Thoracic aorta (tissue), 2 donors: ENCODE data around the gene RCAN3. TPM values are rescaled to one million over a fixed set of nuclear protein-coding genes. Genes with fewer than 3 reads are reported as not detected.
"Not testable (repeated sequence)": the region's sequence is repeated elsewhere in the genome, so short reads cannot be mapped to it uniquely, and the experiment has no call there.

Experiments used
- ATAC-seq: fragments of 150-250 bp; one replicate; pipeline ENCODE4 v1.8.0; 2017; ENCODE audit warnings: low read depth; ENCODE audit not compliant: insufficient number of reproducible peaks, low FRiP score
- DNase-seq: peaks from one replicate; pipeline ENCODE4 v3.0.0-alpha.2; 2020; ENCODE audit warnings: low spot score
- H3K27ac ChIP-seq, 2 donors: fragments of 200-600 bp; sonication (generic); 1 replicate in 1 of 2; 2 replicates in 1 of 2; pipeline ENCODE4 v1.5.1; 2016; ENCODE audit warnings: mild to moderate bottlenecking in 2 of 2, moderate library complexity in 2 of 2
- H3K27me3 ChIP-seq: fragments of 200-600 bp; sonication (generic); replicated peaks from 2 replicates; pipeline ENCODE4 v1.6.0; 2016; ENCODE audit warnings: mild to moderate bottlenecking; ENCODE audit not compliant: insufficient read depth
- H3K36me3 ChIP-seq: fragments of 200-600 bp; sonication (generic); one replicate; pipeline ENCODE4 v1.5.1; 2016
- H3K4me1 ChIP-seq, 2 donors: fragments of 200-600 bp; sonication (generic); 1 replicate in 1 of 2; 2 replicates in 1 of 2; pipeline versions ENCODE4 v1.5.1 to v1.6.0; 2016; ENCODE audit warnings: low read depth in 2 of 2, mild to moderate bottlenecking in 1 of 2; ENCODE audit not compliant: control insufficient read depth in 1 of 2
- H3K4me3 ChIP-seq: fragments of 200-600 bp; sonication (generic); 2 replicates; pipeline ENCODE4 v1.5.1; 2016; ENCODE audit warnings: mild to moderate bottlenecking
- H3K9me3 ChIP-seq: fragments of 200-600 bp; sonication (generic); 2 replicates; pipeline ENCODE4 v1.5.1; 2016
- total RNA-seq, 2 donors: library from RNA; depleted of rRNA; stranded (reverse); fragments of >200 nt; gene quantifications; one replicate each; pipeline versions ENCODE4 v1.1.0 to v1.2.3, GENCODE V29; 2016
- TF ChIP-seq, protein P1 (sequence below): fragments of 200-600 bp; sonication (generic); IDR thresholded peaks from one replicate; pipeline ENCODE4 v1.5.1; 2019; ENCODE audit warnings: antibody characterized with exemption

RCAN3 gene
- total RNA-seq, 2 donors from 2014 or later = 2.6 to 7.3 TPM

- Histone ChIP-seq H3K36me3 (peaks cover 11% of the 10 kb centered on the region), H3K27me3 (no peaks in the 10 kb centered on the region), H3K27ac (no peak overlapping the region), H3K4me3 (no peak overlapping the region), H3K9me3 (no peaks in the 10 kb centered on the region), H3K4me1 (no peaks in the 10 kb centered on the region)
- ATAC-seq = no peak
- TF ChIP-seq, protein P1, sequence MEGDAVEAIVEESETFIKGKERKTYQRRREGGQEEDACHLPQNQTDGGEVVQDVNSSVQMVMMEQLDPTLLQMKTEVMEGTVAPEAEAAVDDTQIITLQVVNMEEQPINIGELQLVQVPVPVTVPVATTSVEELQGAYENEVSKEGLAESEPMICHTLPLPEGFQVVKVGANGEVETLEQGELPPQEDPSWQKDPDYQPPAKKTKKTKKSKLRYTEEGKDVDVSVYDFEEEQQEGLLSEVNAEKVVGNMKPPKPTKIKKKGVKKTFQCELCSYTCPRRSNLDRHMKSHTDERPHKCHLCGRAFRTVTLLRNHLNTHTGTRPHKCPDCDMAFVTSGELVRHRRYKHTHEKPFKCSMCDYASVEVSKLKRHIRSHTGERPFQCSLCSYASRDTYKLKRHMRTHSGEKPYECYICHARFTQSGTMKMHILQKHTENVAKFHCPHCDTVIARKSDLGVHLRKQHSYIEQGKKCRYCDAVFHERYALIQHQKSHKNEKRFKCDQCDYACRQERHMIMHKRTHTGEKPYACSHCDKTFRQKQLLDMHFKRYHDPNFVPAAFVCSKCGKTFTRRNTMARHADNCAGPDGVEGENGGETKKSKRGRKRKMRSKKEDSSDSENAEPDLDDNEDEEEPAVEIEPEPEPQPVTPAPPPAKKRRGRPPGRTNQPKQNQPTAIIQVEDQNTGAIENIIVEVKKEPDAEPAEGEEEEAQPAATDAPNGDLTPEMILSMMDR = no peak
- no peak for DNase-seq
Measured at GRCh38 chr1:24459551-24460266, 42.9 kb upstream of the RCAN3 start.

GRCh38 chr1:24462128-24462527 is 40.5 kb upstream of the RCAN3 start:
- H3K4me3 ChIP-seq, ATAC-seq, H3K27me3 ChIP-seq, H3K9me3 ChIP-seq, H3K27ac ChIP-seq, H3K4me1 ChIP-seq, H3K36me3 ChIP-seq, DNase-seq: not testable (repeated sequence)

DNA sequence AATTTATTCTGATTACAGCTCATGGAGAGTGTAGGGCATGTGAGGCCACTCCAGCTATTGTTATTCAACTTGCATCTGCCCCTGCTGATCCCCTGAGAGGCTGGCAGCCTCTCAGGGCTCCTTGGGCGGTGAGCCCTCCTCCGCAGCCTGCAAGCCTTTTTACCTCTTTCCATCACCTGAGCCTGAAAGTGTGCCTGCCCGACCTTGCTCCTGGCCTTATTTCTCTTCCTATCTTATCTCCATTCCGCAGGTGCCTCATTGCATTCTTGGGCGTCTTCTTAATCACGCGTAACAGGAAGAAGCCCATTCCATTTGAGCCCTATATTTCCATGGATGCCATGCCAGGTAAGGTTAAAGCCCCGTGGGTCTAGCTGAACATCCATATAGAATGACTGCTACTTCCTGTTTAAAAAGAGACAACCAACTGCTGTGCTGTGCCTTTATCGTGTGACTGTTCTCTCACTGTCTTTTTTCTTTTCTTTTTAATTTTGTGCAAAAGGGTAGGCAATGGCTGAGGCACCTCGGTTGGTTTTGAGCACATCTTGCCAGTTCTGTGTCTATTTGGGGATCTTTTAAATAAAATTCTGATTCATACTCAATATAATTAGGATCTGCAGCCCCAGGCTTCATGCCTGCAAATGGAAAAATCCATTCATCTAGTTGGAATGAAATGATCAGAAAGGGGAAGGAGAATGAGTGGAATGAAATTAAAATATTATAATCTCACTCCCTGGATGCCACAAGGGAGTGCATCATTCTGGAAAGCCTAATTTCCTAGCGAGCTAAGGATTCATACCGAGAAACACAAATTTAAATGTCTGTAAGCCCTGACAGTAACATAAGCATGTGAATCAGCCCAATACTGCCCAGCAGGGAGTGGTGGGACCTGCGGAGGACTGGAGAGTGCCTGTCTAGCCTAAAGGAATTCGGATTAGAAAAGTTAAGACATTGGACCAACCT is 38.6 kb upstream of the RCAN3 start:
- no peak overlapping the region for H3K4me3 ChIP-seq
- H3K27me3 ChIP-seq = no peaks in the 10 kb centered on the region
- H3K27ac ChIP-seq = no peak overlapping the region
- H3K9me3 ChIP-seq = no peaks in the 10 kb centered on the region
- TF ChIP-seq, protein P1 = no peak
- H3K36me3 ChIP-seq = peaks cover 4% of the 10 kb centered on the region
- DNase-seq = no peak
- no peaks in the 10 kb centered on the region for H3K4me1 ChIP-seq
- ATAC-seq = no peak

DNA sequence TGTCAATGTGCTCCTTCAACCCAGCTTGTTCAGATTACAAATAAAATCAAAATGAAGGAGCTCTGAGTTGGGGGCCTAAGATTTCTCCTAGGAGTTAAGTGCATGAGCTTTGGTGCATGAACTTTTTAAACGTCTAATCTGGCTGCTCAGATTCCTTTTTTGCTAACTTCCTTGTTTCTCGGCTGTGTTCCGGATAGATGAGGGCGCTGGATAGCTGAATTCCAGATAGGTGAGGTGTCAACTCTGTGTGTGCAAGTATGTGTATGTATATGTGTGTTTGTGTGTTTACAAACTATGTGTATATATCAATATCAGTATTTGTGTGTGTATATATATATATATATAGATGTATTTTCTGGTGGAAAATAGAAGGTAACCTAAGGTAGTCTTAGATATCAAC is 37.5 kb upstream of the RCAN3 start:
- Histone ChIP-seq H3K36me3 (peaks cover 4% of the 10 kb centered on the region), H3K27me3 (no peaks in the 10 kb centered on the region), H3K4me1 (no peaks in the 10 kb centered on the region), H3K4me3 (no peak overlapping the region), H3K9me3 (no peaks in the 10 kb centered on the region), H3K27ac (no peak overlapping the region)
- DNase-seq = no peak
- ATAC-seq = no peak
- TF ChIP-seq, protein P1 = no peak

- Histone ChIP-seq H3K36me3 (peaks cover 4% of the 10 kb centered on the region), H3K27me3 (no peaks in the 10 kb centered on the region), H3K4me3 (no peak overlapping the region), H3K27ac (no peak overlapping the region), H3K9me3 (no peaks in the 10 kb centered on the region), H3K4me1 (no peaks in the 10 kb centered on the region)
- TF ChIP-seq, protein P1 = no peak
- ATAC-seq (no peak), DNase-seq (no peak)
Measured at GRCh38 chr1:24465638-24466037, 37.0 kb upstream of the RCAN3 start.
